Thymus (tissue), 11 donors: ENCODE data around the gene SLC30A2. TPM values are rescaled to one million over a fixed set of nuclear protein-coding genes. Genes with fewer than 3 reads are reported as not detected.

Experiments
- DNase-seq, 9 donors: peaks; one replicate each; pipeline ENCODE4 v3.0.0-alpha.2; 2013; ENCODE audit warnings: low spot score in 9 of 9, low read depth in 6 of 9, missing footprints in 1 of 9
- H3K27ac ChIP-seq, 2 donors: one replicate each; pipeline ENCODE4 v1.5.1; 2013; ENCODE audit warnings: control low read depth in 1 of 2, low read depth in 1 of 2, low read length in 1 of 2, mild to moderate bottlenecking in 1 of 2, moderate library complexity in 1 of 2
- H3K27me3 ChIP-seq, 2 donors: one replicate each; pipeline ENCODE4 v1.5.1; 2013; ENCODE audit warnings: low read length in 1 of 2; ENCODE audit not compliant: control insufficient read depth in 2 of 2, insufficient read depth in 1 of 2
- H3K36me3 ChIP-seq, 2 donors: one replicate each; pipeline ENCODE4 v1.5.1; 2013; ENCODE audit warnings: low read length in 1 of 2, mild to moderate bottlenecking in 1 of 2, moderate library complexity in 1 of 2; ENCODE audit not compliant: control insufficient read depth in 2 of 2, insufficient read depth in 2 of 2
- H3K4me1 ChIP-seq, 2 donors: one replicate each; pipeline ENCODE4 v1.5.1; 2013; ENCODE audit warnings: low read length in 2 of 2; ENCODE audit not compliant: control insufficient read depth in 2 of 2, insufficient read depth in 2 of 2
- H3K4me3 ChIP-seq, 2 donors: one replicate each; pipeline ENCODE4 v1.5.1; 2013; ENCODE audit warnings: low read length in 2 of 2, control low read depth in 1 of 2, mild to moderate bottlenecking in 1 of 2
- H3K9me3 ChIP-seq, 2 donors: one replicate each; pipeline ENCODE4 v1.5.1; 2013; ENCODE audit warnings: low read length in 1 of 2, mild to moderate bottlenecking in 1 of 2; ENCODE audit not compliant: control insufficient read depth in 2 of 2, insufficient read depth in 1 of 2
- WGBS: extraction: QIAGEN DNeasy Blood & Tissue Kit; methylation state at CpG from one replicate; pipeline ENCODE4 v1.1.7; 2013; 5-methylcytosine and 5-hydroxymethylcytosine counted together
- polyA plus RNA-seq: library from polyadenylated mRNA; stranded (reverse); fragments of 200-250 nt; gene quantifications from one replicate; pipeline ENCODE4 v1.2.3, GENCODE V29; 2013
- total RNA-seq: library from RNA; stranded (reverse); fragments of 120-200 nt; gene quantifications from one replicate; pipeline ENCODE4 v1.2.4, GENCODE V29; 2013
- donor health status: healthy.

Gene SLC30A2
- total and polyA plus RNA-seq, 2 donors, result 0.05 to 0.41 TPM

DNA sequence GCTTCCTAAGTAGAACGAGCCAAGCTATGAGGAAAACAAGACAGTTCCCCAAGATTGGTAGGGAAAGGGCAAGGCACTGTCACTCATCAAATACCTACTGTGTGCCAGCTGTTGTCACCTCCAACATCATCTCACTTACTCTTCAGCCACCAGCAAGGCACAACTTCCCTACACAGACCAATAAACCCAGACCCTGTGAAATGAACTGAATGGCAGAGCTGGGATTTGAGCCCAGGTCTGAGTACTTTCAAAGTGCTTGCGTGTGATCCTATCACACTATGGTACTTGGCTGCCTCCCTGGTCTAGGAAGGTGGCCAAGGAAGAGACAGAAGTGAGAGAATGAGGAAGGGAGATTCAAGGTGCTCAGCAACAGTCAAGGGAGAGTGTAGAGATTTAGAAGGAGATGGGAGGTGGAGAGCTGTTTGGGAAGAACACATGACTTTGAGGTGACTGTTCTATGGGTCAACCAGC is 38.2 kb upstream of the SLC30A2 start:
- H3K9me3 ChIP-seq, result no peaks in the 10 kb centered on the region
- no peak for DNase-seq
- H3K36me3 ChIP-seq, result no peaks in the 10 kb centered on the region
- H3K4me1 ChIP-seq, result no peaks in the 10 kb centered on the region
- 84% methylated on average over 2 of the region's 2 CpGs for WGBS
- no peak overlapping the region for H3K4me3 ChIP-seq
- no peak overlapping the region for H3K27ac ChIP-seq
- peaks cover 0 to 14% of the 10 kb centered on the region in 2 donors for H3K27me3 ChIP-seq

- H3K36me3 ChIP-seq, result no peaks in the 10 kb centered on the region
- WGBS, result 82% methylated on average over 5 of the region's 5 CpGs
- no peak overlapping the region for H3K27ac ChIP-seq
- no peak for DNase-seq
- peaks cover 0 to 20% of the 10 kb centered on the region in 2 donors for H3K27me3 ChIP-seq
- H3K4me1 ChIP-seq, result no peaks in the 10 kb centered on the region
- H3K9me3 ChIP-seq, result no peaks in the 10 kb centered on the region
- H3K4me3 ChIP-seq, result no peak overlapping the region
Measured at GRCh38 chr1:26083208-26083607, 37.3 kb upstream of the SLC30A2 start.

- WGBS, result 95% methylated on average over 3 of the region's 3 CpGs
- H3K36me3 ChIP-seq, result no peaks in the 10 kb centered on the region
- H3K27me3 ChIP-seq, result peaks cover 0 to 22% of the 10 kb centered on the region in 2 donors
- no peak overlapping the region for H3K4me3 ChIP-seq
- no peak overlapping the region for H3K27ac ChIP-seq
- no peak for DNase-seq
- no peaks in the 10 kb centered on the region for H3K9me3 ChIP-seq
- no peaks in the 10 kb centered on the region for H3K4me1 ChIP-seq
Measured at GRCh38 chr1:26082020-26082350, 36.1 kb upstream of the SLC30A2 start.

DNA sequence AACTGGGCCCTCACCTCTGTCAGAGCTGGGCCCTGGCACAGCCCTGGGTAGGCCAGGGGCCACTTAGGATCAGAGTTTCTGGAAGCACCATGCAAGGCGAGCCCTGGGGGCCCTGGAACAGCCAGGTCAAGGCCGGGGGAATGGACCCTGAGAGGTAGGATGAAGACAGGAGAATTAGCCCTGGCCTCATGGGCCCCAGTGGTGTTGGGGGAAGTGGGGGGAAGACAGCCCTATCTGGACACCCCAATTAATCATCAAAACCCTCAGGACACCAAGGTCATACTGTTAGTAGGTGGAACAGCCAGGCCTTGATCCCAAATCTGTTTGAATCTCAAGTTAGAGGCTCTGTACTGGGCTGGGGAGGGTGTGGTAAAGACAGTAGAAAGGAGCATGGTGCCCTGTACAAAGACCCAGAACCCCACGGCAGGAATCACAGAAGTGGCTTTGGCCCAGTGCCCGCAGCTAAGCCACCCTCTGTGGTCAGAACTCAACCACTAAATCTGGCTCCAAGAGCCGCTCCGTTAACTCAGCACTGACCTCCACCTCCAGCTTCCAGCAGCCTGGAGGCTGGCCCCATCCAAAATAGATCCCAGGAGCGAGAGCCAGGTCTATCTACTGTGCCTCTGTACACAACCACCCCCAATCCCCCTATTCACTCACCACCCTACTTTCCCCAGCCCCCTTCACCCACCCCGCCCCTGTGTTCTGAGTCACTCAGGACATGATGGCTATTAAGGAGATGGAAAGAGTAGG is 35.5 kb upstream of the SLC30A2 start:
- H3K27me3 ChIP-seq, result peaks cover 0 to 22% of the 10 kb centered on the region in 2 donors
- H3K4me3 ChIP-seq, result no peak overlapping the region
- no peaks in the 10 kb centered on the region for H3K9me3 ChIP-seq
- H3K4me1 ChIP-seq, result no peaks in the 10 kb centered on the region
- H3K27ac ChIP-seq, result no peak overlapping the region
- no peak for DNase-seq
- 74% methylated on average over 8 of the region's 8 CpGs for WGBS
- no peaks in the 10 kb centered on the region for H3K36me3 ChIP-seq

- DNase-seq, result no peak
- H3K27me3 ChIP-seq, result peaks cover 0 to 21% of the 10 kb centered on the region in 2 donors
- H3K4me3 ChIP-seq, result no peak overlapping the region
- H3K9me3 ChIP-seq, result no peaks in the 10 kb centered on the region
- no peaks in the 10 kb centered on the region for H3K36me3 ChIP-seq
- 92% methylated on average over 9 of the region's 9 CpGs for WGBS
- H3K27ac ChIP-seq, result no peak overlapping the region
- no peaks in the 10 kb centered on the region for H3K4me1 ChIP-seq
Measured at GRCh38 chr1:26079960-26080814, 34.3 kb upstream of the SLC30A2 start.

- no peaks in the 10 kb centered on the region for H3K36me3 ChIP-seq
- peaks cover 0 to 19% of the 10 kb centered on the region in 2 donors for H3K27me3 ChIP-seq
- 94% methylated on average over 7 of the region's 7 CpGs for WGBS
- no peak overlapping the region for H3K27ac ChIP-seq
- no peak overlapping the region for H3K4me3 ChIP-seq
- H3K9me3 ChIP-seq, result no peaks in the 10 kb centered on the region
- DNase-seq, result no peak
- no peaks in the 10 kb centered on the region for H3K4me1 ChIP-seq
Measured at GRCh38 chr1:26079178-26079563, 33.3 kb upstream of the SLC30A2 start.

GRCh38 chr1:26078286-26079177 is 32.6 kb upstream of the SLC30A2 start:
- Histone ChIP-seq H3K4me1 (no peaks in the 10 kb centered on the region), H3K27me3 (peaks cover 0 to 19% of the 10 kb centered on the region in 2 donors), H3K27ac (no peak overlapping the region), H3K9me3 (no peaks in the 10 kb centered on the region), H3K4me3 (no peak overlapping the region), H3K36me3 (no peaks in the 10 kb centered on the region)
- WGBS, result 93% methylated on average over 8 of the region's 8 CpGs
- DNase-seq, result no peak

GRCh38 chr1:26077524-26077923 is 31.6 kb upstream of the SLC30A2 start:
- Histone ChIP-seq H3K9me3 (no peaks in the 10 kb centered on the region), H3K4me1 (no peaks in the 10 kb centered on the region), H3K27ac (no peak overlapping the region), H3K36me3 (no peaks in the 10 kb centered on the region), H3K27me3 (peaks cover 0 to 23% of the 10 kb centered on the region in 2 donors), H3K4me3 (no peak overlapping the region)
- 98% methylated on average over 1 of the region's 1 CpG for WGBS
- DNase-seq, result no peak
